Endodermal cell (in vitro differentiated cells): ENCODE results near the gene NAA11. TPM values are rescaled to one million over a fixed set of nuclear protein-coding genes. Genes with fewer than 3 reads are reported as not detected.

Experiments
- DNase-seq: peaks from one replicate; pipeline ENCODE4 v3.0.0-alpha.2; 2017
- H3K27ac ChIP-seq: 2 replicates; pipeline ENCODE4 v1.5.1; 2013; ENCODE audit warnings: mild to moderate bottlenecking, low read depth, low read length, moderate library complexity
- H3K27me3 ChIP-seq: 2 replicates; pipeline ENCODE4 v1.6.1; 2013; ENCODE audit warnings: mild to moderate bottlenecking, low read length, moderate library complexity; ENCODE audit not compliant: insufficient read depth, control insufficient read depth, poor library complexity, severe bottlenecking
- H3K36me3 ChIP-seq: 2 replicates; pipeline ENCODE4 v1.7.0; 2013; ENCODE audit warnings: mild to moderate bottlenecking, low read length, moderate library complexity; ENCODE audit not compliant: control insufficient read depth, insufficient read depth
- H3K4me1 ChIP-seq: one replicate; pipeline ENCODE4 v1.7.0; 2013; ENCODE audit warnings: low read length; ENCODE audit not compliant: control insufficient read depth, insufficient read depth
- H3K4me3 ChIP-seq: 2 replicates; pipeline ENCODE4 v1.5.1; 2013; ENCODE audit warnings: mild to moderate bottlenecking, low read length, moderate library complexity
- H3K9ac ChIP-seq: 2 replicates; pipeline ENCODE4 v1.6.1; 2013; ENCODE audit warnings: mild to moderate bottlenecking, low read length, moderate library complexity; ENCODE audit not compliant: poor library complexity, severe bottlenecking; ENCODE audit errors: extremely low read depth
- H3K9me3 ChIP-seq: 2 replicates; pipeline ENCODE4 v1.6.1; 2013; ENCODE audit warnings: mild to moderate bottlenecking, low read length, moderate library complexity; ENCODE audit not compliant: control insufficient read depth
- H3K27ac Mint-ChIP-seq: 2 replicates; pipeline ENCODE4 v1.8.0; 2020; ENCODE audit warnings: mixed read lengths
- H3K27me3 Mint-ChIP-seq: 2 replicates; pipeline ENCODE4 v1.8.0; 2021; ENCODE audit warnings: mild to moderate bottlenecking, mixed read lengths; ENCODE audit not compliant: insufficient read depth
- H3K36me3 Mint-ChIP-seq: 2 replicates; pipeline ENCODE4 v1.8.0; 2020; ENCODE audit warnings: low read depth, mixed read lengths
- H3K4me1 Mint-ChIP-seq: 2 replicates; pipeline ENCODE4 v1.8.0; 2020; ENCODE audit warnings: mixed read lengths
- H3K4me3 Mint-ChIP-seq: 2 replicates; pipeline ENCODE4 v1.8.0; 2020; ENCODE audit warnings: mild to moderate bottlenecking, moderate library complexity, mixed read lengths
- H3K9me3 Mint-ChIP-seq: 2 replicates; pipeline ENCODE4 v1.8.0; 2020; ENCODE audit warnings: mild to moderate bottlenecking, mixed read lengths
- CTCF ChIP-seq: fragments of 200-600 bp; sonication (generic); conservative IDR thresholded peaks from 2 replicates; pipeline ENCODE4 v1.5.0; 2021; ENCODE audit warnings: antibody characterized with exemption, mild to moderate bottlenecking
- WGBS, 2 experiments: methylation state at CpG; one replicate each; pipeline versions ENCODE4 v1.1.5 to v1.1.7; 2013; ENCODE audit warnings: missing lambda C conversion rate in 2 of 2, mixed read lengths in 1 of 2; ENCODE audit not compliant: insufficient coverage in 1 of 2, insufficient read length in 1 of 2; 5-methylcytosine and 5-hydroxymethylcytosine counted together
- total RNA-seq, 2 donors: library from RNA; stranded (reverse); fragmentation: NEBNext Ultra II Directional in 1 of 2; extraction: Animal tissue kit (Norgen Biotek cat#: 25700) in 1 of 2; gene quantifications; 2 replicates in 1 of 2; 3 replicates in 1 of 2; pipeline ENCODE4 v1.2.1, GENCODE V29; 2021

NAA11 gene
- total RNA-seq, 2 donors from 2014 or later, result not detected

GRCh38 chr4:79360006-79360405, 34.1 kb upstream of the NAA11 start:
- no peak overlapping the region for H3K4me3 Mint-ChIP-seq
- no peaks in the 10 kb centered on the region for H3K4me1 Mint-ChIP-seq
- no peaks in the 10 kb centered on the region for H3K27me3 ChIP-seq
- no peak overlapping the region for H3K4me3 ChIP-seq
- H3K36me3 ChIP-seq, result no peaks in the 10 kb centered on the region
- H3K9me3 Mint-ChIP-seq, result no peaks in the 10 kb centered on the region
- H3K9me3 ChIP-seq, result no peaks in the 10 kb centered on the region
- H3K36me3 Mint-ChIP-seq, result no peaks in the 10 kb centered on the region
- DNase-seq, result no peak
- TF ChIP-seq CTCF, result no peak
- H3K4me1 ChIP-seq, result no peaks in the 10 kb centered on the region
- H3K27ac ChIP-seq, result no peak overlapping the region
- no peak overlapping the region for H3K27ac Mint-ChIP-seq
- H3K9ac ChIP-seq, result no peak overlapping the region
- no peaks in the 10 kb centered on the region for H3K27me3 Mint-ChIP-seq

- no peak for DNase-seq
- H3K4me3 ChIP-seq, result no peak overlapping the region
- no peaks in the 10 kb centered on the region for H3K9me3 ChIP-seq
- Mint-ChIP-seq H3K36me3 (no peaks in the 10 kb centered on the region), H3K27ac (no peak overlapping the region), H3K4me3 (no peak overlapping the region), H3K9me3 (no peaks in the 10 kb centered on the region), H3K27me3 (no peaks in the 10 kb centered on the region), H3K4me1 (no peaks in the 10 kb centered on the region)
- no peak for TF ChIP-seq CTCF
- no peaks in the 10 kb centered on the region for H3K36me3 ChIP-seq
- H3K4me1 ChIP-seq, result no peaks in the 10 kb centered on the region
- no peak overlapping the region for H3K9ac ChIP-seq
- no peak overlapping the region for H3K27ac ChIP-seq
- H3K27me3 ChIP-seq, result no peaks in the 10 kb centered on the region
- WGBS, 2 experiments, result no CpG with 5 or more reads among the region's 1 CpG
These were observed 32.6 kb upstream of the NAA11 start for GRCh38 chr4:79358438-79358837.

- Histone ChIP-seq H3K9ac (no peak overlapping the region), H3K36me3 (no peaks in the 10 kb centered on the region), H3K27me3 (no peaks in the 10 kb centered on the region), H3K4me1 (no peaks in the 10 kb centered on the region), H3K27ac (no peak overlapping the region), H3K9me3 (no peaks in the 10 kb centered on the region), H3K4me3 (no peak overlapping the region)
- no peaks in the 10 kb centered on the region for H3K9me3 Mint-ChIP-seq
- H3K4me3 Mint-ChIP-seq, result no peak overlapping the region
- WGBS, 2 experiments, result 92 to 98% methylated on average over 4 to 7 of the region's 8 CpGs
- TF ChIP-seq CTCF, result no peak
- no peaks in the 10 kb centered on the region for H3K4me1 Mint-ChIP-seq
- H3K36me3 Mint-ChIP-seq, result no peaks in the 10 kb centered on the region
- no peak for DNase-seq
- no peaks in the 10 kb centered on the region for H3K27me3 Mint-ChIP-seq
- no peak overlapping the region for H3K27ac Mint-ChIP-seq
These were observed 31.5 kb upstream of the NAA11 start for GRCh38 chr4:79357365-79357764.
